Activated CD4-positive, alpha-beta memory T cell treated with anti-CD3 and anti-CD28 coated beads for 36 hours (primary cell): ENCODE results near the gene ZNF561. TPM values are rescaled to one million over a fixed set of nuclear protein-coding genes. Genes with fewer than 3 reads are reported as not detected.
"Not testable (repeated sequence)": the region's sequence is repeated elsewhere in the genome, so short reads cannot be mapped to it uniquely, and the experiment has no call there.

Experiments
- CTCF ChIA-PET: fragments of 350-600 bp; sonication (Branson Sonifier 250); formaldehyde crosslinking; loops from one replicate; lab custom pipeline; 2021; ENCODE audit warnings: antibody characterized with exemption, inconsistent platforms; lab: Charles Lee
- POLR2A ChIA-PET: fragments of 350-600 bp; sonication (Branson Sonifier 250); formaldehyde crosslinking; loops from one replicate; lab custom pipeline; 2021; ENCODE audit warnings: antibody characterized with exemption; lab: Charles Lee
- DNase-seq: peaks from one replicate; pipeline ENCODE4 v3.0.0-alpha.2; 2020
- H3K27ac Mint-ChIP-seq: one replicate; pipeline ENCODE4 v1.8.0; 2021; ENCODE audit warnings: mixed read lengths
- H3K27me3 Mint-ChIP-seq: one replicate; pipeline ENCODE4 v1.8.0; 2021; ENCODE audit warnings: mixed read lengths
- H3K36me3 Mint-ChIP-seq: one replicate; pipeline ENCODE4 v1.8.0; 2021; ENCODE audit warnings: mixed read lengths
- H3K4me1 Mint-ChIP-seq: one replicate; pipeline ENCODE4 v1.8.0; 2021; ENCODE audit warnings: low read depth, mixed read lengths
- H3K4me3 Mint-ChIP-seq: one replicate; pipeline ENCODE4 v1.8.0; 2021; ENCODE audit warnings: mild to moderate bottlenecking, mixed read lengths
- H3K9me3 Mint-ChIP-seq: one replicate; pipeline ENCODE4 v1.8.0; 2021; ENCODE audit warnings: mixed read lengths
- intact Hi-C: fragments of 100-400 bp; cut with micrococcal nuclease; formaldehyde crosslinking; loops from one replicate; pipeline ENCODE4 v1.15.1; 2023
- total RNA-seq, 2 experiments: library from RNA; stranded (reverse); gene quantifications; one replicate each; pipeline ENCODE4 v1.2.3, GENCODE V29; 2021

The ZNF561 gene
- 10 to 100 TPM; 24.7 to 25.5 TPM for total RNA-seq

- peaks cover 31% of the 10 kb centered on the region for H3K36me3 Mint-ChIP-seq
- CTCF ChIA-PET, result interaction anchor here (1.2 kb wide), 1 partner anchor 174 kb away, joined by 4 read pairs; no protein-coding TSS in a partner anchor
- H3K4me3 Mint-ChIP-seq, result peak within 1 kb of the TSS; percentile 92
- no peaks in the 10 kb centered on the region for H3K9me3 Mint-ChIP-seq
- H3K27ac Mint-ChIP-seq, result peak within 1 kb of the TSS; percentile 99
- H3K27me3 Mint-ChIP-seq, result no peaks in the 10 kb centered on the region
- intact Hi-C loops, result loop anchor here (1.0 to 10.0 kb wide), 4 partner anchors 37 to 293 kb away; partner anchors contain the start of genes ZNF121 and ZNF846
- POLR2A ChIA-PET, result interaction anchor here (0.6 to 0.8 kb wide), 2 partner anchors 37 to 244 kb away, joined by 3 to 5 read pairs; partner anchors contain the start of gene ZNF121
- peaks cover 22% of the 10 kb centered on the region for H3K4me1 Mint-ChIP-seq
- DNase-seq, result peak; percentile 91
Measured at GRCh38 chr19:9621156-9622037, at the start of gene ZNF561. Gene ZNF561, minus strand, starts transcription at chr19:9621232. Its CDS starts 1,776 bp downstream, at chr19:9619456.

GRCh38 chr19:9668544-9668943 is 47.5 kb upstream of the ZNF561 start:
- ChIA-PET CTCF (interaction anchor here (1.7 kb wide), 1 partner anchor 43 kb away, joined by 5 read pairs; no protein-coding TSS in a partner anchor), POLR2A (no interaction called here)
- no peaks in the 10 kb centered on the region for H3K27me3 Mint-ChIP-seq
- DNase-seq, result no peak
- H3K36me3 Mint-ChIP-seq, result peaks cover 84% of the 10 kb centered on the region
- H3K4me1 Mint-ChIP-seq, result peaks cover 29% of the 10 kb centered on the region
- intact Hi-C loops, result no loop called here
- no peak overlapping the region for H3K27ac Mint-ChIP-seq
- H3K9me3 Mint-ChIP-seq, result peaks cover 70% of the 10 kb centered on the region
- no peak overlapping the region for H3K4me3 Mint-ChIP-seq

GRCh38 chr19:9667898-9668297 is 46.9 kb upstream of the ZNF561 start:
- no peak for DNase-seq
- Mint-ChIP-seq H3K4me1 (peaks cover 28% of the 10 kb centered on the region), H3K27me3 (no peaks in the 10 kb centered on the region), H3K36me3 (peaks cover 80% of the 10 kb centered on the region), H3K9me3 (peaks cover 66% of the 10 kb centered on the region), H3K4me3 (no peak overlapping the region), H3K27ac (no peak overlapping the region)
- intact Hi-C loops, result no loop called here
- CTCF ChIA-PET, result interaction anchor here (1.7 kb wide), 1 partner anchor 42 kb away, joined by 5 read pairs; no protein-coding TSS in a partner anchor
- POLR2A ChIA-PET, result no interaction called here

DNA sequence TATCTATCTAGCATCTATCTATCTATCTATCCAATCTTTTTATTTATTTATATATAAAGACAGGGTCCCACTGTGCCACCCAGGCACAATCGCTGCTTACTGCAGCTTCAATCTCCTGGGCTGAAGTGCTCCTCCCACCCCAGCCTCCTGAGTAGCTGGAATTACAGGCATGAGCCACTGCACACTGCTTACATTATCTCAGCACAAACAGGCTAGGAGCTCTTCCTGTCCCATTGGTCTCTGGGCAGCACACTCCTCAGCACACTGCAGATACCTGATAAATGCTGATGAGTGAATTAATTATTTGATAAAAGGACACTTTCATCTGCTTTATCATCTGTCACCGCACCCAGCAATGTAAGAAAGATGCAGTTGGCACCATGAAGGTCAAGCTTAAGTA is 37.7 kb upstream of the ZNF561 start:
- peaks cover 17% of the 10 kb centered on the region for H3K9me3 Mint-ChIP-seq
- DNase-seq, result no peak
- CTCF ChIA-PET, result no interaction called here
- H3K36me3 Mint-ChIP-seq, result peaks cover 66% of the 10 kb centered on the region
- H3K27me3 Mint-ChIP-seq, result no peaks in the 10 kb centered on the region
- H3K4me1 Mint-ChIP-seq, result peaks cover 4% of the 10 kb centered on the region
- POLR2A ChIA-PET, result no interaction called here
- H3K27ac Mint-ChIP-seq, result no peak overlapping the region
- intact Hi-C loops, result no loop called here
- no peak overlapping the region for H3K4me3 Mint-ChIP-seq

- H3K4me1 Mint-ChIP-seq, H3K27ac Mint-ChIP-seq, CTCF ChIA-PET, H3K27me3 Mint-ChIP-seq, H3K4me3 Mint-ChIP-seq, POLR2A ChIA-PET, intact Hi-C loops, DNase-seq: not testable (repeated sequence)
- H3K36me3 Mint-ChIP-seq, result peaks cover 91% of the 10 kb centered on the region
- peaks cover 59% of the 10 kb centered on the region for H3K9me3 Mint-ChIP-seq
Measured at GRCh38 chr19:9653066-9653555, 32.1 kb upstream of the ZNF561 start.

DNA sequence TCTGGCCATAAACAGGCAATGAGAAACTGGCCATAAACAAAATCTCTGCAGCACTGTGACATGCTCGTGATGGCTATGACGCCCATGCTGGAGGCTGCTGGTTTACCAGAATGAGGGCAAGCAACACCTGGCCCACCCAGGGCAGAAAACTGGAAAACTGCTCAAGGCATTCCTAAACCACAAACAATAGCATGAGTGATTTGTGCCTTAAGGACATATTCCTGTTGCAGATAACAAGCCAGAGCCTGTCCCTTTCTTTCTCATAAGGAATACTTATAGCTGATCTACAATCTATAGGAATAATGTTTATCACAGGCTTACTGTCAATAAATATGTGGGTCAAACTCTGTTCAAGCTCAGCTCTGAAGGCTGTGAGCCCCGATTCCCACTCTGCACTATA is 30.4 kb upstream of the ZNF561 start:
- H3K27me3 Mint-ChIP-seq, POLR2A ChIA-PET, H3K4me1 Mint-ChIP-seq, intact Hi-C loops, DNase-seq, H3K4me3 Mint-ChIP-seq, H3K27ac Mint-ChIP-seq: not testable (repeated sequence)
- H3K9me3 Mint-ChIP-seq, result peaks cover 56% of the 10 kb centered on the region
- H3K36me3 Mint-ChIP-seq, result peaks cover 79% of the 10 kb centered on the region
- CTCF ChIA-PET, result interaction anchor here (0.6 kb wide), 1 partner anchor 998 kb away, joined by 3 read pairs; no protein-coding TSS in a partner anchor

DNA sequence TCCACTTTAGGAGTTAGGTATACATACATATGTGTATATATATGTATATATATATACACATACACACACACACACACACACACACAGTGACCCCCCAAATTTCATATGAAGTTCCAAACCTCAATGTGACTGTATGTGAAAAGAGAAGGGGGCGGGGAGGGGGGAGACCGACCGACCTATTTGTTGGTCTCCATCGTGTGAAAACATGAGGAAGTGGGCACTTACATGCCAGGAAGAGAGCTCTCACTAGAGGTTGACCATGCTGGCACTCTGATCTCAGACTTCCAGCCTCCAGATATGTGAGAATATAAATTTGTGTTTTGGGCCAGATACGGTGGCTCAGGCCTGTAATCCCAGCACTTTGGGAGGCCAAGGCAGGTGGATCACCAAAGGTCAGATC is 29.3 kb upstream of the ZNF561 start:
- H3K4me3 Mint-ChIP-seq, result no peak overlapping the region
- ChIA-PET POLR2A (no interaction called here), CTCF (no interaction called here)
- H3K9me3 Mint-ChIP-seq, result peaks cover 56% of the 10 kb centered on the region
- H3K27ac Mint-ChIP-seq, result no peak overlapping the region
- DNase-seq, result no peak
- intact Hi-C loops, result no loop called here
- H3K4me1 Mint-ChIP-seq, result no peaks in the 10 kb centered on the region
- H3K27me3 Mint-ChIP-seq, result no peaks in the 10 kb centered on the region
- H3K36me3 Mint-ChIP-seq, result peaks cover 75% of the 10 kb centered on the region

DNA sequence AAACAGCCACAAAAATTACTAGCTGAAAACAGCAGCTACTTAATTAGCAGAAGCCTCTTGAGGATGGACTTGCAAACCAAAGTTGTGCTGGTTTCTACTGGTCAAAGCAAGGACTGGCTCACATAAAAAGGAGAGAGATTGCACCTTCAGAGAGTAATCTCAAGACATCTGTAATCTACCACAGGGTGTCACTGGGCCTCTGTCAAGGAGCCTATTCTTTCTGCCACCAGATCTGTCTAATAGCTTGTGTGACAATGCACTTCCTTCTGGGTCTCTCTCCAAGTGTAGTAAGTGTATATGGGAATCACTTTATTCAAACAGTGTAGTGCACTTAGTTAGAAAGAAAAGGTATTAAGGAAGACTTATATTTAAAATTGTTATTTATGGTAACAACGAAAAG is 24.4 kb upstream of the ZNF561 start:
- intact Hi-C loops, result no loop called here
- H3K4me3 Mint-ChIP-seq, result no peak overlapping the region
- H3K27ac Mint-ChIP-seq, result no peak overlapping the region
- H3K4me1 Mint-ChIP-seq, result no peaks in the 10 kb centered on the region
- peaks cover 50% of the 10 kb centered on the region for H3K36me3 Mint-ChIP-seq
- no peaks in the 10 kb centered on the region for H3K27me3 Mint-ChIP-seq
- POLR2A ChIA-PET, result interaction anchor here (1.0 kb wide), 1 partner anchor 194 kb away, joined by 4 read pairs; no protein-coding TSS in a partner anchor
- H3K9me3 Mint-ChIP-seq, result peaks cover 29% of the 10 kb centered on the region
- CTCF ChIA-PET, result interaction anchor here (1.2 to 1.7 kb wide), 2 partner anchors 150 to 152 kb away, joined by 3 to 4 read pairs; no protein-coding TSS in a partner anchor
- DNase-seq, result no peak

DNA sequence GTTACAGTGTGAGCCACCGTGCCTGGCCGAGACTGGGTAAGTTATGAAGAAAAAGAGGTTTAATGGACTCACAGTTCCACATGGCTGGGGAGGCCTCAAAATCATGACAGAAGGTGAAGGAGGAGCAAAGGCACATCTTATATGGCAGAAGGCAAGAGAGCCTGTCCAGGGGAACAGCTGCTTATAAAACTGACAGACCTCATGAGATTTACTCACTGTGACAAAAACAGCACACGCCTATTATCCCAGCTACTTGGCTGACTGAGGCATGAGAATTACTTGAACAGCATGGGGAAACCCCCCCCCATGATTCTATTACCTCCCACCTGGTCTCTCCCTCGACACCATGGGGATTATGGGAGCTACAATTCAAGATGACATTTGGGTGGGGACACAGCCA is 23.4 kb upstream of the ZNF561 start:
- Mint-ChIP-seq H3K36me3 (peaks cover 43% of the 10 kb centered on the region), H3K4me1 (no peaks in the 10 kb centered on the region), H3K4me3 (no peak overlapping the region), H3K27ac (no peak overlapping the region), H3K9me3 (peaks cover 23% of the 10 kb centered on the region), H3K27me3 (no peaks in the 10 kb centered on the region)
- ChIA-PET CTCF (interaction anchor here (0.6 to 1.7 kb wide), 2 partner anchors 51 to 151 kb away, joined by 4 read pairs; no protein-coding TSS in a partner anchor), POLR2A (interaction anchor here (1.0 kb wide), 1 partner anchor 195 kb away, joined by 4 read pairs; no protein-coding TSS in a partner anchor)
- intact Hi-C loops, result no loop called here
- DNase-seq, result no peak

DNA sequence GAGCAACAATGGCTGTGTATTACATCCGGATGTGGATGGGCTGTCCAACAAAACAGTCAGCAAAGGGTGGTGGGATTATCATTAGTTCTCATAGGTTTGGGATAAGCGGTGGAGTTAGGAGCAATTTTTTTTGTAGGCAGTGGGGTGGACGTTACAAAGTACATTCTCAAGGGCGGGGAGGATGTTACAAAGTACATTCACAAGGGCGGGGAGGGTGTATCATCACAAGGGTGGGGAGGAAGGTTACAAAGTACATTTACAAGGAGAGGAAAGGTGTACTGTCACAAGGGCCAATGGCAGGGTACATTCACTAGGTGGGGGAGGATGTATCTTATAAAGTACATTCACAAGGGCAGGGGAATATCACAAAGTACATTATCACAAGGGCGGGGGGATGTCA is 20.8 kb upstream of the ZNF561 start:
- Mint-ChIP-seq H3K36me3 (peaks cover 31% of the 10 kb centered on the region), H3K4me1 (no peaks in the 10 kb centered on the region), H3K4me3 (no peak overlapping the region), H3K27me3 (no peaks in the 10 kb centered on the region), H3K9me3 (peaks cover 16% of the 10 kb centered on the region), H3K27ac (no peak overlapping the region)
- POLR2A ChIA-PET, result no interaction called here
- intact Hi-C loops, result no loop called here
- CTCF ChIA-PET, result no interaction called here
- no peak for DNase-seq

DNA sequence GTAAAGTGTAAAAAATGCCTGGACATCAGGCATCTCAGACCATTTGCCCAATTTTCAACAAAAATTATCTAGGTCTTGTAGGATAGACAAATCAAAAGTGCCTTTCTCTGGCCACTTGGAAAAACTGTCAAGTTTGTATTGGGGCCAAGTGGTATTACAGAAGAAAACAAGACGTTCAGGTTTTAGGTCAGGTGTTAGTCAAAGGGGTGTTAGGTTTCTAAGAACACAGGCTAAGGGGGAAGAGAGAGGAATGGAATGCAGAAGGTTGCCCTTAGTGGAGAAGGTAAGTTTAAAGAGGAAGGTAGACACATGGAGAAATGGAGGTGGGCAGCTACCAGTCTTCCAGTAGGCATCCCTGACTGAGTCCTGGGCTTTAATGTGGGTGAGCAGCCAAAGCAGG is 19.9 kb upstream of the ZNF561 start:
- CTCF ChIA-PET, result no interaction called here
- intact Hi-C loops, result no loop called here
- peaks cover 16% of the 10 kb centered on the region for H3K9me3 Mint-ChIP-seq
- POLR2A ChIA-PET, result no interaction called here
- no peak overlapping the region for H3K27ac Mint-ChIP-seq
- no peaks in the 10 kb centered on the region for H3K4me1 Mint-ChIP-seq
- DNase-seq, result no peak
- H3K4me3 Mint-ChIP-seq, result no peak overlapping the region
- no peaks in the 10 kb centered on the region for H3K27me3 Mint-ChIP-seq
- H3K36me3 Mint-ChIP-seq, result peaks cover 27% of the 10 kb centered on the region

DNA sequence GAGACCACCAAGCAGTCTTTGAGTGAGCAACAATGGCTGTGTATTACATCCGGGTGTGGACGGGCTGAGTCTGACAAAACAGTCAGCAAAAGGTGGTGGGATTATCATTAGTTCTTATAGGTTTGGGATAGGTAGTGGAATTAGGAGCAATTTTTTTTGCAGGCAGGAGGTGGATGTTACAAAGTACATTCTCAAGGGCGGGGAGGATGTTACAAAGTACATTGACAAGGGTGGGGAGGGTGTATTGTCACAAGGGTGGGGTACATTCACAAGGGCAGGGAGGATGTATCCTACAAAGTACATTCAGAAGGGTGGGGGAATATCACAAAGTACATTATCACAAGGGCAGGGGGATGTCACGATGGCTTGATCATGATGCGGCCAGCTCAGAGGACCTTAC is 15.0 kb upstream of the ZNF561 start:
- POLR2A ChIA-PET, result no interaction called here
- Mint-ChIP-seq H3K36me3 (peaks cover 23% of the 10 kb centered on the region), H3K9me3 (peaks cover 6% of the 10 kb centered on the region)

More for the DNA sequence above, 15.0 kb upstream of the ZNF561 start:
- Mint-ChIP-seq H3K4me1 (no peaks in the 10 kb centered on the region), H3K27ac (no peak overlapping the region), H3K27me3 (no peaks in the 10 kb centered on the region), H3K4me3 (no peak overlapping the region)
- DNase-seq, result no peak
- CTCF ChIA-PET, result no interaction called here
- intact Hi-C loops, result no loop called here
